HG03558 (cell line): Measurements from ENCODE around the gene CST2.
"Not testable (repeated sequence)": the region's sequence is repeated elsewhere in the genome, so short reads cannot be mapped to it uniquely, and the experiment has no call there.

Experiments used
- ATAC-seq: cut with Tn5 transposase; IDR thresholded peaks from one replicate; pipeline ENCODE4 v1.9.1; 2021; ENCODE audit warnings: moderate number of reproducible peaks; ENCODE audit not compliant: unreplicated experiment; ENCODE audit errors: extremely low read depth

CST2 gene, protein sequence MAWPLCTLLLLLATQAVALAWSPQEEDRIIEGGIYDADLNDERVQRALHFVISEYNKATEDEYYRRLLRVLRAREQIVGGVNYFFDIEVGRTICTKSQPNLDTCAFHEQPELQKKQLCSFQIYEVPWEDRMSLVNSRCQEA

DNA sequence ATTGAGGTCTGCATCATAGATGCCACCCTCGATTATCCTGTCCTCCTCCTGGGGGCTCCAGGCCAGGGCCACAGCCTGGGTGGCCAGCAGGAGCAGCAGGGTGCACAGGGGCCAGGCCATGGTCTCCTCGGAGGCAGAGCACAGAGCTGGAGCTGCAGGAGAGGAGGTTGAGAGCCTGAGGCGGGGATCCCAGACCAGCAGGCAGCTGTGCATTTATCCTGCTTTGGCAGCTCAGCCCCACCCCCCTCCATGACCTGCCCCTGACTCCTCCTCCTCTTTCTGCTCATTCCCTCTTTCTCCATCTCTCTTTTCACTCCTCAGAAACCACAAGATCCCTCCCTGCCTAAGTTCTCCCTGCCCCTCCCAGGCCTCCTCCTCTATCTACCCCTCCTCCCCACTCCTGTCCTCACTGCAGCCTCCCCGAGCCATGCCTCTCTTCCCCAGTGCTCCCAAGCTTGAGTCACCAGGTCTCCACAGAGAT is at the start of gene CST2:
Gene CST2, minus strand, starts transcription at position 189 of the 481 bp plus-strand sequence. Its CDS starts 69 bp downstream, at position 120.
- no peak for ATAC-seq

DNA sequence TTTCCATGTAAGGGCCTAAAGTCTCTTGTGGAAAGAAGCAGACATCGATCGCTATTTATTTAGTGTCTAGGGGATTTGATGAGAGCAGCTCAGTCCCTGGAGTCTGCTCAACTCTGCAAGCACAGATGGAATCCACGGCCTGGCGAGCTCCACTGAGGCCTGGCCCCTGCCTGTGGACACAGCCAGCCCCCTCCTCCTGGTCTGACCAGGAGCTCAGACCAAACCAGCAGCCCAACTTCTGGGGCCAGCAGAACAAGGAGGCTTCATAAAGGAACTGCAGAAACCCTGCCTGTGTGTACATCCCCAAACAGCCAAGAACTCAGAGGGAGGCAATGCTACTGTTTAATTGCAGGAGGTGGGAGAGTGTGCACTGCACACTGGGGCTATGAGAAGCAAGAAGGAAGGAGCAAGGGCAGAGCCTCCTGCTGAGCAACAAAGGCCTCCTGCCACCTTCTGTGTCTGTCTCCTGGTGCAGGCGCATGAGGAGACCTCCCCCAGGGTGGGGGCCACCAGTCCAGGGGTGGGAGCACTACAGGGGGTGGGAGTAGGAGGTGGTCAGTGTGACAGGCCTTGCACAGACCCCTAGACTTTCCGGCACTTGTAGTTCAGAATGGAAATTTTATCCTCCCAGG is 49.2 kb upstream of the CST2 start:
- ATAC-seq = no peak

DNA sequence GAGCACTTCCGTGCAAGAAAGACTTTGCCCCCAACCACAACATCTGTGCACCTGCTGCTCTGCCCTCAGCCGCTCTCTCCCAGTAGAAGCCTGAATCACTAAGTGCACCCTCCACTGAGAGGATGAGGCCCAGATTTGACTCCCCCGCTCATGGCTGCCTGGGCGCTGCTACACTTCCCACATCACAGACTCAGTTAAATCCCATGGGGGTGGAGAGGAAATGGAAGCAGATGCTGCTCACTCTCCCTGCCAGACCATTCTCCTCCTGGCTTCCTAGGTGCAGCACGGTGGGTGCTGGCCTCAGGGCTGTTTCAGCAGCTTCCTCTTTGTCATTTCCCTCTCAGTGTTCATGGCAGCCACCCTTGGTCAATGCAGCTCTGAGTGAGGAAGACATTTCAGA is 48.2 kb upstream of the CST2 start:
- no peak for ATAC-seq

DNA sequence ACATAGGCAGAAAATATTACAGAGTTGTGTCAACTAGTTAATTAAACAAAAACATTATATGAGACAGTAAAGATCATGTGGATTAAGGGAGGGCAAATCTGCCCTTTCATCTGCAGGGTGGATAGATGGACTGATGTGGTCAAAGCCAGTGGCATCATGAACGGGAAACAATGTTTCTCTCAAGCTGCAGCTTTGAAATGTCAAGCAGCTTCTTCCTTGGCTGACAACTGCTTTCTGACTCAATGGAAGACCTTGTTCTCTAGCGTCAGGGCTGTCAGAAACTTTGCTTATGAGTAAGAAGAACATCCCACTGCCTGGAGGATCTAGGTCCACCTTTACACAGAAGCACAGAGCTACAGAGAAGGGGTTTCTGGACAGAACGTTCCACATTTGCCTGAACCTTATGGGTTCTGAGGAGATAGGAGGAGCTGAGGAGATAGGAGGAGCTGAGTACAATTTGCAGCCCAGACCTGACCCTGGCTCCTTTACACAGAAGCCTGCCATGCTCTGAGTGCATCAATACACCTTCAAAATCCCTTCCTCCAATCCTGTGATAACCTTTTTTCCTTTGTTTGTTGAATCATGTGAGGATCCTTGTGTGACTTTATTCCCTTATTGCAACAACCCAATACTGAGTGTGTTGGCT is 47.0 kb upstream of the CST2 start:
- ATAC-seq = no peak

DNA sequence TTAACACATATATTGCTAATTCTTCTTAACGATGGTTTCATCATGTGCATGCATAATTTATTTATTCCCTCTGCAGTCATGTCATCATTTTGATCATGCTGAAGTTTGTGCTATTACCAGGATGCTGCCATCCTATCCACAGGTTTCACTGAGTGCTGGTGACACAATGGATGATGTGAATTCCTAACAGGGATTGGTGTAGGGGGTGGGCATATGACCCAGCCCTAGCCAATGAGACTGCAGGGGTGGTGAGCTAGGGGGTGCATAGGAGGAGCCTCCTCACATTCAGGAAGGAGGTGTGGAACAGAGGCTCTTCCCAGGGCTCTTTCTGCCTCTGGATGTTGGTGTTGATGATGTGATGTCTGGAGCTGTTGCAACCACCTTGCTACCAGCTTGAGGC is 45.5 kb upstream of the CST2 start:
- ATAC-seq = no peak

DNA sequence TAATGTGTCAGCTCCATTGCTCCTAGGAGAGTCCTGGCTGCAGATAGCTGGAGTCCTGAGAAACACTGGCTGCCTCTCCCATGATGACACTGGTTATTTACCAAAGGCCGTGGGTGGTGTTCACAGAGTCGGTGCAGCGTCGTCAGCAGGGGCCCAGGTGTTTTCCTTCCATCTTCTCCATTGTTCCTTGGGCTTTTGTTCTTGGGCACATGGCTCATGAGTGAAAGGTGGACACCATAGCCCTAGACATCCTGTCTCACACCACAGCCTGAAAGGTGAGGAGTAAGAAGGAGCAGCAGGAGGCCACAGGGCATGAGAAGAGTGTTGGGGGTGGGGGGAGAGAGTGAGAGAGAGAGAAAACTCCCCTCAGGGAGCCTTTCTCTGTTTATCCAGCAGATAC is 43.9 kb upstream of the CST2 start:
- ATAC-seq = no peak

DNA sequence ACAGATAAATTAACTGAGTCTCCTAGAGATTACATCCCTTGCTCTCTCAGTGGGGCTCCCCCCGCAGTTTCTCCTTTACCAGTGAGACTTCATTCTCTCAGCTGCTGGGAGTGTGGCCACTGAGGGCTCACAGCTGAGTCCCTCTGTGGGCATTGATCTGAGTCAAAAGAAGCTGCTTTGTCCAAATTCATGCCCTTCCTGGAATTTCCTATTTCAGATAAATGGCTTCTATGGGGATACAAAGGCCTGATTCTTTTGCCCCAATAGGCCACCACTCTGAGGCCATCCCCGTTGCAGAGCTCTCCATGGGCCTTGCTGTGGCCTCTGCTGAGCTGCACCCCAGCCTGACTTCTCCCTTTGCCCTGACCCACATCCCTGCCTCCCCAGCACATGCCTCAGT is 43.0 kb upstream of the CST2 start:
- no peak for ATAC-seq

DNA sequence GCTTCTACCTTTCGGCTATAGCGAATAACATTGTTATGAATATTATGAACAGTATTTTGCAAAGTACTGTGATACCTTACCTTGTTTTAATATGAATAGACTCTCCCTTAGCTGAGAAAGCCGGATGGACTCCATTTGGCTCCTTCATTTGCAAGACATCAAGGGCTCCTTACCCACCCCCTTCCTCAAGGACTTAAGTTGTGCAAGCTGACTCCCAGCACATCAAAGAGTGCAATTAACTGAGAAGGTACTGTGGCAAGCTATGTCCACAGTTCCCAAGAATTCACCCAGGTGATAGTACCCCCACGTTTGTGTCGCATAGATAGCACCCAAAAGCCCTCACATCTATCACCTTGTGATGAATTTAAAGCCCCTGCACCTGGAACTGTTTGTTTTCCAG is 41.8 kb upstream of the CST2 start:
- no peak for ATAC-seq

DNA sequence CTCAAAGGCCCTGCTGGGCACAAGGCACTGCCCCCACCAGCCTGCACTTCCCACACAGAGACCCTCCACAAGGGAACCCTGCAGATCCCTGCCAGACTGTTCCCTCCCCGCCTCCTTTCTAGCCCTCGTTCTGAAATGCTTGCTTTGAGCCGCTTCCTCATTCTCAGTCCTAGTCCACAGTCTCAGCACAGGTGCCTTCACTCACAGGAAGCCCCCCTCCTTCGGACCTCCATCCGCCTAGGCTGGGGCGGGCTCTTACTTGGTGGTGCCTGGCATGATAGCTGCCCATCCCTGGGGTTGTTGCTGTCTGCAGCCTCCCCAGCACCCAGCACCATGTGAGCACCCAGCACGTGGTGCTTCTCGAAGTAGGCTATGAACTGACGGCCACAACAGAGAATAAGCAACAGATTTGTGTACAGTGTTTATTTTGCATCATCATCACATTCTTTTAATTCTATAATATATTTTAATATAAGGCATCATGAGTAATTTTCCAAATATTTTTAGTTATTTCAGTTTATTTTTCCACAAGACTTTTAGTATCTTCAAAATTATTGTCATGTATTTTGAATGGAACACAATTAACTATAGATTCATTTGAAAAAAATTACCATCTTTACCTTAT is 40.7 kb upstream of the CST2 start:
- ATAC-seq = no peak

DNA sequence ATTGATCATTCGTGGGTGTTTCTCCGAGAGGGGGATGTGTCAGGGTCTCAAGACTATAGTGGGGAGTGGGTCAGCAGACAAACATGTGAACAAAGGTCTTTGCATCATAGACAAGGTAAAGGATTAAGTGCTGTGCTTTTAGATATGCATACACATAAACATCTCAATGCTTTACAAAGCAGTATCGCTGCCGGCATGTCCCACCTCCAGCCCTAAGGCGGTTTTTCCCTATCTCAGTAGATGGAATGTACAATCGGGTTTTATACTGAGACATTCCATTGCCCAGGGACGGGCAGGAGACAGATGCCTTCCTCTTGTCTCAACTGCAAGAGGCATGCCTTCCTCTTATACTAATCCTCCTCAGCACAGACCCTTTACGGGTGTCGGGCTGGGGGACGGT is 34.2 kb upstream of the CST2 start:
- not testable (repeated sequence) for ATAC-seq

DNA sequence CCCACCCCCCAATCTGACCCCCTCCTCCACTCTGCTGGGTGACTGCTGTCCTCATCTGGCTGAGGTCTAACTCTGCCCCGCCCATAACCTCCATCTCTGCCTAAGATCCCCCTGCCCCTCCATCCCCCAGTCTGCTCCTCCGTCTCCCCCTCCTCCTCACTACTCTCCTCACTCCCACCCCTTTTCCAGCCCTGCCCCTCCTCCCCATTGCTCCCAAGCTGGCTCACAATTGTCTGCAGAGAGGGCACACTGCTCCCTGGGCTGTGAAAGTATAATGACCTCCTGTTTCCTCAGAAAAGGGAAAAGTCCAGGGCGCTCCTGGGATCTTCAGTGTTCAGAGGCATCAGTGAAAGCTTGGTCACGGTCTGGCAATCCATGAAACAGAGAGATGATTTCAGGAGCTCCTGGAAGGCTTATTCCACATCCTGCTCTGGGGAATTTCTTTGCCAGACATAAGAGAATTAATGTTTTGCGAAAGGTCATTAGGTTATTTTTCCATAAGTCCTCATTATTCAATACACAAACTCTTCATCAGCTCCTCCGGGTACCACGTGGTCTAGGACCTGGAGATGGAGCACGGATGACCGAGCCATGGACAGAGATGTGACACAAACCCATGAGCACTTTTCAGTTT is 31.6 kb upstream of the CST2 start:
- ATAC-seq = no peak

DNA sequence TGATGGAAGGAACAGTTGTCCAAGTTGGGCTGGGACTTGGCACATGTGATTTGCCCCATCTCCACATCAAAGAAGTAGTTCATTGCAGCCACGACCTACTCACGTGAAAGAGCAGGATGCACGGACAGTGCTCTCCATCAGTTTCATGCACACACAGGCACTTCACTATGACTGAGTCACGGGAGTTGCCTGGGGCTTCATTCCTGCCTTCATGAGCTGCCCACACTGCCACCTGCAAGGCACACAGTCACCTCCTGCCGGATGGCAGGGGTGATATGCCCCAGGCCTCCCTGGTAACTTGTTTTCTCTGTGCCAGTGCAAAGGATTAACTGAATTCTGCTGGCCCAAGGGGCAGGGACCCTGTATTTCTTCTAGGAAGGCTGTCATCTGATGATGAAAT is 30.2 kb upstream of the CST2 start:
- no peak for ATAC-seq

DNA sequence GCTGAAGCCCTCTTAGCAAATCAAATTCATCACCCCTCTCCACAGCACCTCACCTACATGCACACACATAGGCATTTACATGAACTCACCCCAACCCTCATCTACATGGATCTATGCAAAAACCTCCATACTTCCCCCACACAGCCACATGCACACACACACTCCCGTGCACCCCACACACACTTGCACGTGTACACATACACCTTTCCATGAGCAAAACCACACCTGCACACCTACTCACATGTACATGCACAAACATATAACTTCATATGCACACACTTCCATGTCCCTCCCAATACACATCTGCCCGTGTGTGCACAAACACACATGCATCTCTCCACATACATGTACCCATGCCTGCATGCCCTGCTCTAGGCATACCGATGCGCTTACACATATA is 29.7 kb upstream of the CST2 start:
- no peak for ATAC-seq

DNA sequence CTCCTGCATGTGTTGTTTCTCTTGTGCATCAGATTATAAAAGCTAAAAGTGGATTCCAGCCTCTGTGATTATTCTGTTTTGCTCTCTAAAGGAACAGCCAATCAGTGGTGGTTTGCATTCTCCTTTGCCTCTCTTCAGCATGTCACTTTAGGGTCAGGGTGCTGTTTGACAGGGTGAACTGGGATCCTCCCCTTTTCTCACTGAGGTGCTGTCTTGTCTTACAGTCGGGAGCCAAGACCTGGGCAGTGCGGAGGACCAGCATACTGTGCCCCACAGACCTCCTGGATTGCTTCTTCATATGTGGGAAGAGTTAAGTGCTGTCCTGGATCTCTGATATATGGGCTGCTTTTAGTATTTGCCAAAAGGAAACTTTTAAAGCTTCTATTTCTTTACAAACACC is 15.2 kb upstream of the CST2 start:
- no peak for ATAC-seq

DNA sequence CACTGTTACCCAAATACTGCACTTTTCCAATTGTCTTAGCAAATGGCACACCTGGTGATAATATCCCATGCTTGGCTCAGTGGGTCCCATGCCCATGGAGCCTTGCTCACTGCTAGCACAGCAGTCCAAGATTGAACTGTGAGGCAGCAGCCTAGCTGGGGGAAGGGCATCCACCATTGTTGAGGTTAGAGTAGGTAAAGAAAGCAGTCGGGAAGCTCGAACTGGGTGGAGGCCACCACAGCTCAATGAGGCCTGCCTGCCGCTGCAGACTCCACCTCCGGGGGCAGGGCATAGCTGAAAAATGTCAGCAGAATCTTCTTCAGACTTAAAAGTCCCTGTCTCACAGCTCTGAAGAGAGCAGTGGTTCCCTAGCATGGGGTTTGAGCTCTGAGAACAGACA is 9.2 kb upstream of the CST2 start:
- no peak for ATAC-seq

DNA sequence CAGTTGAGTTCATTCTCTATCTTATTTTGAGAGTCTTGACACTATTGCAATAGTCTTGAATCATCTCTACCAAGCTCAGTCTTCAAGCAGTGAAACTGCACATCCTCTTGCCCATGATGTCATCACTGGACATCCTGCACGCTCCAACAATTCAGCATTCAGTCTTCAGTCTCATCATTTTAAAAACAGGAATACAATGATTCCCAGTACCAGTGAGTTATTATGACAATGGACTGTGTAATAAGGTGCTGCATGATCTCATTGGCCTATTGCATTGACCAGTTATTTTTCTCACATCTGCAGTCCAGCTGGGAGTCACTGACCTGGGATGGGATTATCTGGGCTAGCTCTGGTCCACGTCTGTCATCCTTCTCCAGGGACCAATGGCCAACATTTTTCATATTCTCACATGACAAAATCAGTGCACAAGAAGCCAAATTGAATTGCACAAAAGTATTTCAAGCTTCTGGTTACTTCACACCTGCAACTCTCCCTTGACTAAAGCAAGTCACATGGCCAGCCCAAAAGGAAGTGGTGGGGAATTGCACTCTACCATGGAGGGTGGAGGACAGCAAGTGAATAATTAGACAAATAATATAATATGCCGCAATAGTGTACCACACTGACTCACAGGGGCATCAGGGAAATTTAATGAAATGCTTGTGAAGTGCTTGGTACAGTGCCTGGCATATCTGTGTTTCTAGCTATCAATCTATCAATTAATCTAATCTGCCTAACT is 6.4 kb upstream of the CST2 start:
- no peak for ATAC-seq

DNA sequence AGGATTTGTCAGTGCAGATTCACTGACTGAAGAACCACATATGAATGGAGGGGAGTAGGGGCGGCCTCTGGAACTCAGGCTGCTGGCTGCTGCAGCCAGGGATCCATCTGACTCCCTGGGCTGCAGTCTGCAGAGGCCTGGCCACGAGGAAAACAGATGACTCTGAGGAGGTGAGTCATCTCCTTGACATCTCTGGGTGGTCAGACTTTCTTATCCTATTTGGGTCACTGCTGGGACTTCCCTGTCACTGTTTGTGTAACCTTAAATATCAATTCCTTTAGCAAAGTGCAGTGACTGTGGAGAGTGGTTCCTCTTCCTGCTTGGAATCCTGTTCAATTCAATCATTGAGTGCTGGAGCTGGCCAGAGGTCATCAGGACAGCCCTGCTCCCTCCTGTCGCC is 5.4 kb upstream of the CST2 start:
- not testable (repeated sequence) for ATAC-seq

DNA sequence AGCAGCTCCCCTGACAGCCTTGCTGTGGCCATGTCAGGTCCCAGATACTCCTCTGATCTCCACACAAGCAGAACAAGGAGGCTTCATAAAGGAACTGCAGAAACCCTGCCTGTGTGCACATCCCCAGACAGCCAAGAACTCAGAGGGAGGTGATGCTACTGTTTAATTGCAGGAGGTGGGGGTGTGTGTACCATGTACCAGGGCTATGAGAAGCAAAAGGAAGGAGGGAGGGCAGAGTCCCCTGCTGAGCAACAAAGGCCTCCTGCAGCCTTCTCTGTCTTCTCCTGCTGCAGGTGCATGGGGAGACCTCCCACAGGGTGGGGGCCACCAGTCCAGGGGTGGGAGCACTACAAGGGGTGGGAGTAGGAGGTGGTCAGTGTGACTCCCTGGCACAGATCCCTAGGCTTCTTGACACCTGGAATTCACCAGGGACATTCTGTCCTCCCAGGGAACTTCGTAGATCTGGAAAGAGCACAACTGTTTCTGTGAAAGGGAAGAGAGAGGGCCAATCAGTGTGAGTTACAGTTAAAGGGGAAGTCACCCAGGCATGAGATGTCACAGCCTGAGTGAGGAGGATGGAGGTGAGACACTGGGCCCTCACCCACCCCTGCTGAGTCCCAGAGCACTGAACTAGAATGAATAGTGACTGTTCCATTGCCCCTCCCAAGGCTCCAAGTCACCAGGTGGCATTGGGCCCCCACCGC is 2.8 kb downstream of the CST2 start:
- no peak for ATAC-seq

DNA sequence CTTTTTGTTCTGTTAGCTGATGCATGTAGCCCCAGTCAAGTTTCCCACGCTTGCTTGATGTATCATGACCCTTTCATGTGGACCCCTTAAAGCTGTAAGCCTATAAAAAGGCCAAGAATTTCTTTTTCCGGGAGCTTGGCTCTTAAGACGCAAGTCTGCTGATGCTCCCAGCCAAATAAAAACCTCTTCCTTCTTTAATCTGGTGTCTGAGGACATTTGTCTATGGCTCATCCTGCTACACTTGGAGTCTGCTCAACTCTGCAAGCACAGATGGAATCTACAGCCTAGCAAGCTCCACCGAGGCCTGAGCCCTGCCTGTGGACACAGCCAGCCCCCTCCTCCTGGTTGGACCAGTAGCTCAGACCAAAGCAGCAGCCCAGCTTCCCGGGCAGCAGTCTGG is 3.4 kb downstream of the CST2 start:
- no peak for ATAC-seq

DNA sequence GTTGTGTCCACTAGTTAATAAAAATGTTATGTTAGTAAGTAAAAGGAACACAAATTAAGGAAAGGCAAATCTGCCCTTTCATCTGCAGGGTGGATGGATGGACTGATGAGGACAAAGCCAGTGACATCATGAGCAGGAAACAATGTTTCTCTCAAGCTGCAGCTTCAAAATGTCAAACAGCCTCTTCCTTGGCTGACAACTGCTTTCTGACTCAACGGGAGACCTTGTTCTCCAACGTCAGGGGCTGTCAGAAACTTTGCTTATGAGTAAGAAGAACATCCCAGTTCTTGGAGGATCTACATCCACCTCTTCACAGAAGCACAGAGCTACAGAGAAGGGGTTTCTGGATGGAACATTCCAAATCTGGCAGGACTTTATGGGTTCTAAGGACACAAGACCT is 6.0 kb downstream of the CST2 start:
- ATAC-seq = no peak
